Esophagus muscularis mucosa (tissue), 4 donors: ENCODE results near the gene ZNF746.

Source experiments
- EP300 ChIP-seq: sonication (generic); formaldehyde crosslinking; IDR thresholded peaks from one replicate; pipeline ENCODE4 v1.6.1; 2017; ENCODE audit warnings: antibody characterized with exemption
- POLR2A ChIP-seq: fragments of 450-650 bp; IDR thresholded peaks from one replicate; pipeline ENCODE4 v1.6.1; 2017; ENCODE audit warnings: antibody characterized with exemption, moderate library complexity, mild to moderate bottlenecking, low read depth
- POLR2AphosphoS5 ChIP-seq, 2 donors: sonication (generic); formaldehyde crosslinking; IDR thresholded peaks; one replicate each; pipeline ENCODE4 v1.6.1; 2017; ENCODE audit warnings: antibody characterized with exemption in 2 of 2
- TF ChIP-seq, protein P1 (sequence below), 3 experiments: fragments of 200-600 bp in 2 of 3; fragments of 450-650 bp in 1 of 3; sonication (generic) in 2 of 3; IDR thresholded peaks; one replicate each; pipeline ENCODE4 v1.5.1; 2017 to 2019; ENCODE audit warnings: antibody characterized with exemption in 3 of 3, mild to moderate bottlenecking in 2 of 3, moderate library complexity in 1 of 3

DNA sequence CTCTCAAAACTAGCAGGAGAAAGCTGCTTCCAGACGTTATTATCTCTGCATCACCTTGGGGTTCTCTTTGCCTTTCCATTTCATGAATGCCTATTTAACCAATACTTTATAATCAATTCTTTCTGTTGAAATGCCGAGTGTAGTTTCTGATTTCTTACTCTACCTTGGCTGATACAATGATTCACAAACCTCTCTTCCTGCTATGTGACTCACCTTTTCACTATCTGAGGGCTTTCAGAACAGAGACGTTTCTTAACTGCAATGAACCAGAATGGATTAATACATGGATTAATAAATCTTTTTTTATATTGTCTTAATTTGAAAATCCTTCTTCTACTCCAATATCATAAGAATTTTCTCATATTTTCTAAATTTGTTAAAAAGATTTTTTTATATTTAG is 46.4 kb upstream of the ZNF746 start:
- TF ChIP-seq, protein P1, sequence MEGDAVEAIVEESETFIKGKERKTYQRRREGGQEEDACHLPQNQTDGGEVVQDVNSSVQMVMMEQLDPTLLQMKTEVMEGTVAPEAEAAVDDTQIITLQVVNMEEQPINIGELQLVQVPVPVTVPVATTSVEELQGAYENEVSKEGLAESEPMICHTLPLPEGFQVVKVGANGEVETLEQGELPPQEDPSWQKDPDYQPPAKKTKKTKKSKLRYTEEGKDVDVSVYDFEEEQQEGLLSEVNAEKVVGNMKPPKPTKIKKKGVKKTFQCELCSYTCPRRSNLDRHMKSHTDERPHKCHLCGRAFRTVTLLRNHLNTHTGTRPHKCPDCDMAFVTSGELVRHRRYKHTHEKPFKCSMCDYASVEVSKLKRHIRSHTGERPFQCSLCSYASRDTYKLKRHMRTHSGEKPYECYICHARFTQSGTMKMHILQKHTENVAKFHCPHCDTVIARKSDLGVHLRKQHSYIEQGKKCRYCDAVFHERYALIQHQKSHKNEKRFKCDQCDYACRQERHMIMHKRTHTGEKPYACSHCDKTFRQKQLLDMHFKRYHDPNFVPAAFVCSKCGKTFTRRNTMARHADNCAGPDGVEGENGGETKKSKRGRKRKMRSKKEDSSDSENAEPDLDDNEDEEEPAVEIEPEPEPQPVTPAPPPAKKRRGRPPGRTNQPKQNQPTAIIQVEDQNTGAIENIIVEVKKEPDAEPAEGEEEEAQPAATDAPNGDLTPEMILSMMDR (IDR thresholded peaks at IDR 0.05), result no peak
- no peak for TF ChIP-seq POLR2A
- TF ChIP-seq POLR2AphosphoS5 (IDR thresholded peaks at IDR 0.05), result no peak
- TF ChIP-seq EP300, result no peak
